ENCODE results near the gene HSPB1.

GRCh38 chr7:76330261-76330660, 27.8 kb downstream of the HSPB1 start:
- no peak for TF ChIP-seq TAF1 (conservative IDR thresholded peaks at IDR 0.05)
- TF ChIP-seq CTCF (IDR thresholded peaks at IDR 0.05; ENCODE audit: low read depth, low read length, missing input control), result no peak
- TF ChIP-seq MAX (IDR thresholded peaks at IDR 0.05), result no peak
- TF ChIP-seq YY1 (IDR thresholded peaks at IDR 0.05), result no peak
- no peak for TF ChIP-seq JUND (IDR thresholded peaks at IDR 0.05)
- no peak for TF ChIP-seq FOXA2 (IDR thresholded peaks at IDR 0.05)
- no peak for TF ChIP-seq ATF3 (IDR thresholded peaks at IDR 0.05)
- no peak for TF ChIP-seq SP1 (IDR thresholded peaks at IDR 0.05)
- peak in 1 of 2 donors; percentile 44 for TF ChIP-seq HNF4A (conservative IDR thresholded peaks at IDR 0.05)
- no peak for TF ChIP-seq FOXA1 (IDR thresholded peaks at IDR 0.05)
- no peak for TF ChIP-seq GABPA (IDR thresholded peaks at IDR 0.05 in 1 of 2, conservative IDR thresholded peaks at IDR 0.05 in 1 of 2)
- no peak for TF ChIP-seq EGR1 (IDR thresholded peaks at IDR 0.05; ENCODE audit: low read depth in 2 of 2)
